GM23338 (cell line): ENCODE measurements around the gene SV2C. TPM values are rescaled to one million over a fixed set of nuclear protein-coding genes. Genes with fewer than 3 reads are reported as not detected.

Source experiments
- ATAC-seq: fragments of 200-7000 bp; cut with Tn5 transposase; 3 replicates; pipeline ENCODE4 v1.9.1; 2020
- DNase-seq: peaks from one replicate; pipeline ENCODE4 v3.0.0-alpha.2; 2015; ENCODE audit warnings: low spot score
- H2AFZ ChIP-seq: fragments of 200-600 bp; sonication (generic); 2 replicates; pipeline ENCODE4 v1.8.0; 2016; ENCODE audit warnings: antibody characterized with exemption, mild to moderate bottlenecking, moderate library complexity
- H3F3A ChIP-seq: fragments of 200-600 bp; sonication (generic); replicated peaks from 2 replicates; pipeline ENCODE4 v1.8.0; 2017; ENCODE audit warnings: antibody characterized with exemption, mixed run types, low read depth
- H3K27ac ChIP-seq: fragments of 200-600 bp; sonication (generic); 2 replicates; pipeline ENCODE4 v1.6.1; 2016; ENCODE audit warnings: low read depth
- H3K27me3 ChIP-seq: fragments of 200-600 bp; sonication (generic); 2 replicates; pipeline ENCODE4 v1.8.0; 2016; ENCODE audit warnings: mild to moderate bottlenecking, mixed run types, moderate library complexity; ENCODE audit not compliant: insufficient read depth
- H3K36me3 ChIP-seq: fragments of 200-600 bp; sonication (generic); 2 replicates; pipeline ENCODE4 v1.8.0; 2016; ENCODE audit warnings: mild to moderate bottlenecking; ENCODE audit not compliant: insufficient read depth
- H3K4me1 ChIP-seq: fragments of 200-600 bp; sonication (generic); 2 replicates; pipeline ENCODE4 v1.8.0; 2016; ENCODE audit warnings: mild to moderate bottlenecking, moderate library complexity; ENCODE audit not compliant: insufficient read depth
- H3K4me2 ChIP-seq: fragments of 200-600 bp; sonication (generic); 2 replicates; pipeline ENCODE4 v1.7.1; 2017; ENCODE audit warnings: mixed run types
- H3K4me3 ChIP-seq: fragments of 200-600 bp; sonication (generic); 2 replicates; pipeline ENCODE4 v1.6.1; 2016; ENCODE audit warnings: mixed run types
- H3K79me2 ChIP-seq: fragments of 200-600 bp; sonication (generic); replicated peaks from 2 replicates; pipeline ENCODE4 v1.8.0; 2017; ENCODE audit warnings: mild to moderate bottlenecking; ENCODE audit not compliant: insufficient read depth
- H3K9me2 ChIP-seq: fragments of 200-600 bp; sonication (generic); 2 replicates; pipeline ENCODE4 v1.8.0; 2017; ENCODE audit not compliant: insufficient read depth
- H4K20me1 ChIP-seq: fragments of 200-600 bp; sonication (generic); replicated peaks from 2 replicates; pipeline ENCODE4 v1.8.0; 2017; ENCODE audit warnings: mild to moderate bottlenecking; ENCODE audit not compliant: insufficient read depth
- H3K27ac Mint-ChIP-seq: 2 replicates; pipeline ENCODE4 v1.8.0; 2020; ENCODE audit warnings: inconsistent platforms, mild to moderate bottlenecking, moderate library complexity, mixed read lengths
- H3K27me3 Mint-ChIP-seq: 3 replicates; pipeline ENCODE4 v1.8.0; 2022; ENCODE audit warnings: low read depth, mild to moderate bottlenecking, moderate library complexity, mixed read lengths, inconsistent platforms; ENCODE audit not compliant: insufficient read depth, poor library complexity
- H3K36me3 Mint-ChIP-seq: 3 replicates; pipeline ENCODE4 v1.8.0; 2021; ENCODE audit warnings: low read depth, mild to moderate bottlenecking, inconsistent platforms, moderate library complexity, mixed read lengths
- H3K4me1 Mint-ChIP-seq: 3 replicates; pipeline ENCODE4 v1.8.0; 2020; ENCODE audit warnings: mild to moderate bottlenecking, inconsistent platforms, mixed read lengths
- H3K4me3 Mint-ChIP-seq: 3 replicates; pipeline ENCODE4 v1.8.0; 2021; ENCODE audit warnings: moderate library complexity, mild to moderate bottlenecking, inconsistent platforms, mixed read lengths
- H3K9me3 Mint-ChIP-seq: 3 replicates; pipeline ENCODE4 v1.8.0; 2020; ENCODE audit warnings: moderate library complexity, mild to moderate bottlenecking, inconsistent platforms, mixed read lengths
- CREB1 ChIP-seq: fragments of 250-450 bp; sonication (Bioruptor Pico); IDR thresholded peaks from 2 replicates; pipeline ENCODE4 v1.5.0; 2020; ENCODE audit warnings: low read depth, mild to moderate bottlenecking, moderate library complexity
- EZH2 ChIP-seq: fragments of 200-600 bp; sonication (generic); IDR thresholded peaks from one replicate; pipeline ENCODE4 v1.8.0; 2017; ENCODE audit warnings: antibody characterized with exemption, mild to moderate bottlenecking, low read depth; ENCODE audit not compliant: unreplicated experiment
- NANOG ChIP-seq: IDR thresholded peaks from 2 replicates; pipeline ENCODE4 v1.6.1; 2016; ENCODE audit warnings: antibody characterized with exemption, borderline replicate concordance
- POLR2AphosphoS5 ChIP-seq: IDR thresholded peaks from 2 replicates; pipeline ENCODE4 v1.6.1; 2016; ENCODE audit warnings: antibody characterized with exemption, low read depth
- ZNF114 ChIP-seq: fragments of 250-450 bp; sonication (Bioruptor Pico); IDR thresholded peaks from 2 replicates; pipeline ENCODE4 v1.5.0; 2020; ENCODE audit warnings: mild to moderate bottlenecking, moderate library complexity
- ZNF331 ChIP-seq: fragments of 250-450 bp; sonication (Bioruptor Pico); IDR thresholded peaks from 2 replicates; pipeline ENCODE4 v1.5.0; 2020; ENCODE audit warnings: low read depth, mild to moderate bottlenecking, moderate library complexity
- polyA plus RNA-seq: library from polyadenylated mRNA; unstranded; fragments of >200 nt; fragmentation: Nextera tagmentation; extraction: Ambion mirVana; gene quantifications from 2 replicates; pipeline ENCODE4 v1.2.1, GENCODE V29; 2016
- total RNA-seq: library from RNA; depleted of rRNA; stranded (reverse); fragments of >200 nt; shearing (Covaris generic); gene quantifications from 2 replicates; pipeline ENCODE4 v1.2.3, GENCODE V29; 2014
- TF ChIP-seq, protein P1 (sequence below): IDR thresholded peaks from one replicate; pipeline ENCODE4 v1.6.1; 2018; ENCODE audit warnings: antibody characterized with exemption; ENCODE audit not compliant: unreplicated experiment
- TF ChIP-seq, protein P2 (sequence below), 2 experiments: fragments of 200-600 bp in 1 of 2; sonication (generic) in 1 of 2; conservative IDR thresholded peaks; 2 replicates each; pipeline versions ENCODE4 v1.5.1 to v1.6.1; 2016 to 2017; ENCODE audit warnings: antibody characterized with exemption in 2 of 2, low read depth in 2 of 2, mild to moderate bottlenecking in 2 of 2, moderate library complexity in 1 of 2
- TF ChIP-seq, protein P3 (sequence below): IDR thresholded peaks from 2 replicates; pipeline ENCODE4 v1.6.1; 2016; ENCODE audit warnings: antibody characterized with exemption

SV2C gene
- total and polyA plus RNA-seq, 2 experiments from 2014 or later: 0.05 to 0.07 TPM

DNA sequence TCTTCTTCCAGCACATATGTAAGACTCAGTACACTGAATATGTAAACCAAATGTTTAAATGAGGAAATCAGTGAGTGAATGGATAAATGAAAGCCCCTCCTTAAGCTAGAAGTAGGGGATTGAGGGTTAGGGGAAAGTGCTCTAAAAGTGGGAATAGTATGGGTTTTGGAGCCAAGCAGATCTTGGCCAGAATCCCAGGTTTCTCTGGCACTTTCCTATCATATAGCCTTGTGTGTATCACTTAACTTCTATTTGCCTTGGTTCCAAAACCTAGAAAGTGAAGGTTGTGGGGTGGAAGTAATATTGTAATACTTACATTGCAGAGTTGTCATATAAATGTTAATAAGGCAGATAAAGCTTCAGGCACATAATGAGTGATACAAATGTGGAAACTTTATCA lies 45.0 kb upstream of the SV2C start (continued):
- TF ChIP-seq, protein P1, sequence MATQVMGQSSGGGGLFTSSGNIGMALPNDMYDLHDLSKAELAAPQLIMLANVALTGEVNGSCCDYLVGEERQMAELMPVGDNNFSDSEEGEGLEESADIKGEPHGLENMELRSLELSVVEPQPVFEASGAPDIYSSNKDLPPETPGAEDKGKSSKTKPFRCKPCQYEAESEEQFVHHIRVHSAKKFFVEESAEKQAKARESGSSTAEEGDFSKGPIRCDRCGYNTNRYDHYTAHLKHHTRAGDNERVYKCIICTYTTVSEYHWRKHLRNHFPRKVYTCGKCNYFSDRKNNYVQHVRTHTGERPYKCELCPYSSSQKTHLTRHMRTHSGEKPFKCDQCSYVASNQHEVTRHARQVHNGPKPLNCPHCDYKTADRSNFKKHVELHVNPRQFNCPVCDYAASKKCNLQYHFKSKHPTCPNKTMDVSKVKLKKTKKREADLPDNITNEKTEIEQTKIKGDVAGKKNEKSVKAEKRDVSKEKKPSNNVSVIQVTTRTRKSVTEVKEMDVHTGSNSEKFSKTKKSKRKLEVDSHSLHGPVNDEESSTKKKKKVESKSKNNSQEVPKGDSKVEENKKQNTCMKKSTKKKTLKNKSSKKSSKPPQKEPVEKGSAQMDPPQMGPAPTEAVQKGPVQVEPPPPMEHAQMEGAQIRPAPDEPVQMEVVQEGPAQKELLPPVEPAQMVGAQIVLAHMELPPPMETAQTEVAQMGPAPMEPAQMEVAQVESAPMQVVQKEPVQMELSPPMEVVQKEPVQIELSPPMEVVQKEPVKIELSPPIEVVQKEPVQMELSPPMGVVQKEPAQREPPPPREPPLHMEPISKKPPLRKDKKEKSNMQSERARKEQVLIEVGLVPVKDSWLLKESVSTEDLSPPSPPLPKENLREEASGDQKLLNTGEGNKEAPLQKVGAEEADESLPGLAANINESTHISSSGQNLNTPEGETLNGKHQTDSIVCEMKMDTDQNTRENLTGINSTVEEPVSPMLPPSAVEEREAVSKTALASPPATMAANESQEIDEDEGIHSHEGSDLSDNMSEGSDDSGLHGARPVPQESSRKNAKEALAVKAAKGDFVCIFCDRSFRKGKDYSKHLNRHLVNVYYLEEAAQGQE: no peak
- TF ChIP-seq POLR2AphosphoS5: no peak
- TF ChIP-seq CREB1 (CRISPR knock-in tag): no peak
- TF ChIP-seq, protein P2, sequence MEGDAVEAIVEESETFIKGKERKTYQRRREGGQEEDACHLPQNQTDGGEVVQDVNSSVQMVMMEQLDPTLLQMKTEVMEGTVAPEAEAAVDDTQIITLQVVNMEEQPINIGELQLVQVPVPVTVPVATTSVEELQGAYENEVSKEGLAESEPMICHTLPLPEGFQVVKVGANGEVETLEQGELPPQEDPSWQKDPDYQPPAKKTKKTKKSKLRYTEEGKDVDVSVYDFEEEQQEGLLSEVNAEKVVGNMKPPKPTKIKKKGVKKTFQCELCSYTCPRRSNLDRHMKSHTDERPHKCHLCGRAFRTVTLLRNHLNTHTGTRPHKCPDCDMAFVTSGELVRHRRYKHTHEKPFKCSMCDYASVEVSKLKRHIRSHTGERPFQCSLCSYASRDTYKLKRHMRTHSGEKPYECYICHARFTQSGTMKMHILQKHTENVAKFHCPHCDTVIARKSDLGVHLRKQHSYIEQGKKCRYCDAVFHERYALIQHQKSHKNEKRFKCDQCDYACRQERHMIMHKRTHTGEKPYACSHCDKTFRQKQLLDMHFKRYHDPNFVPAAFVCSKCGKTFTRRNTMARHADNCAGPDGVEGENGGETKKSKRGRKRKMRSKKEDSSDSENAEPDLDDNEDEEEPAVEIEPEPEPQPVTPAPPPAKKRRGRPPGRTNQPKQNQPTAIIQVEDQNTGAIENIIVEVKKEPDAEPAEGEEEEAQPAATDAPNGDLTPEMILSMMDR (conservative IDR thresholded peaks at IDR 0.05; ENCODE audit: low read depth in 2 of 2): no peak
- no peak for TF ChIP-seq NANOG
- TF ChIP-seq ZNF114 (CRISPR knock-in tag): no peak
- no peak for TF ChIP-seq ZNF331
- TF ChIP-seq EZH2: no peak

DNA sequence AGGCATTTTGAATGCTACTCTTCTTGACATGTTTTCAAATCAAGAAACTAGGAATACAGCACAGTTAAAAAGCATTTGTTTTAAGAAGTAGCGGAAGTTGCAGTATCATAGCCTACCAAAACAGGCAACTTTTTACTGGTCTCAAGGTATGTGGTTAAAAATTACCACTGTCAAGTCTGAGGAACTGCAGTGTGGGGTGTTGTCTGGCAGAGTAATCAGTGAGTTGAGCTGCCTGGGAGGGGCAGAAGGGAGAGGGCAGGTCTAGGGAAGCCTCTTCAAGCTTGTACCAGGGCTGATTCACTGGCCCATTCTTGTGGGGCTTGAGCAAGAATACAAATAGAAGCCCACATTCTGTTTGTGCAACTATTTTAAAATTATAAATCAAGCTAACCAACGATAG lies 42.4 kb upstream of the SV2C start:
- H3F3A ChIP-seq: no peaks in the 10 kb centered on the region
- no peaks in the 10 kb centered on the region for H3K9me2 ChIP-seq
- H3K4me2 ChIP-seq: no peak overlapping the region
- no peak overlapping the region for H3K27ac Mint-ChIP-seq
- no peak overlapping the region for H3K4me3 ChIP-seq
- ATAC-seq: no peak
- no peaks in the 10 kb centered on the region for H3K27me3 ChIP-seq
- no peak for DNase-seq
- H3K36me3 Mint-ChIP-seq: no peaks in the 10 kb centered on the region
- no peak overlapping the region for H2AFZ ChIP-seq
- no peaks in the 10 kb centered on the region for H3K4me1 ChIP-seq
- H3K4me3 Mint-ChIP-seq: no peak overlapping the region
- no peaks in the 10 kb centered on the region for H3K79me2 ChIP-seq
- TF ChIP-seq, protein P3, sequence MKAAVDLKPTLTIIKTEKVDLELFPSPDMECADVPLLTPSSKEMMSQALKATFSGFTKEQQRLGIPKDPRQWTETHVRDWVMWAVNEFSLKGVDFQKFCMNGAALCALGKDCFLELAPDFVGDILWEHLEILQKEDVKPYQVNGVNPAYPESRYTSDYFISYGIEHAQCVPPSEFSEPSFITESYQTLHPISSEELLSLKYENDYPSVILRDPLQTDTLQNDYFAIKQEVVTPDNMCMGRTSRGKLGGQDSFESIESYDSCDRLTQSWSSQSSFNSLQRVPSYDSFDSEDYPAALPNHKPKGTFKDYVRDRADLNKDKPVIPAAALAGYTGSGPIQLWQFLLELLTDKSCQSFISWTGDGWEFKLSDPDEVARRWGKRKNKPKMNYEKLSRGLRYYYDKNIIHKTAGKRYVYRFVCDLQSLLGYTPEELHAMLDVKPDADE: no peak
- no peak for TF ChIP-seq NANOG
- no peak for TF ChIP-seq CREB1 (CRISPR knock-in tag)
- TF ChIP-seq ZNF331: no peak
- TF ChIP-seq, protein P2 (conservative IDR thresholded peaks at IDR 0.05; ENCODE audit: low read depth in 2 of 2): no peak
- TF ChIP-seq, protein P1: no peak
- TF ChIP-seq POLR2AphosphoS5: no peak
- no peaks in the 10 kb centered on the region for H3K36me3 ChIP-seq
- H4K20me1 ChIP-seq: no peaks in the 10 kb centered on the region
- H3K27me3 Mint-ChIP-seq: peaks cover 2% of the 10 kb centered on the region
- H3K27ac ChIP-seq: no peak overlapping the region
- no peaks in the 10 kb centered on the region for H3K9me3 Mint-ChIP-seq
- peaks cover 10% of the 10 kb centered on the region; the same call in 2 of the 3 replicates for H3K4me1 Mint-ChIP-seq
